ENCODE data around the gene MUC21. TPM values are rescaled to one million over a fixed set of nuclear protein-coding genes. Genes with fewer than 3 reads are reported as not detected.

The MUC21 gene
- polyA plus RNA-seq, 1 of the 3 experiments (the other 2 are of a cell fraction), result not detected

GRCh38 chr6:30945281-30945680, 38.2 kb upstream of the MUC21 start:
- Histone ChIP-seq H3K27ac (ENCODE audit: low read depth in 2 of 2, low read length in 1 of 2) (no peak overlapping the region), H4K20me1 (ENCODE audit: insufficient read depth) (no peaks in the 10 kb centered on the region), H3F3A (replicated peaks; ENCODE audit: insufficient read depth) (no peaks in the 10 kb centered on the region), H3K4me2 (no peak overlapping the region), H2AFZ (ENCODE audit: low read depth) (no peak overlapping the region), H3K9ac (no peak overlapping the region), H3K9me3 (no peaks in the 10 kb centered on the region), H3K4me3 (ENCODE audit: low read depth in 2 of 2, low read length in 1 of 2) (no peak overlapping the region), H3K4me1 (ENCODE audit: control insufficient read depth in 1 of 2, insufficient read depth in 2 of 2, low read depth in 1 of 2, low read length in 1 of 2) (peaks cover 0 to 4% of the 10 kb centered on the region in 2 experiments; a peak in 1 of 4 replicates), H3K36me3 (replicated peaks in 1 of 2; ENCODE audit: control insufficient read depth in 1 of 2, insufficient read depth in 2 of 2, low read length in 1 of 2) (no peaks in the 10 kb centered on the region), H3K79me2 (ENCODE audit: insufficient read depth) (no peaks in the 10 kb centered on the region), H3K9me2 (no peaks in the 10 kb centered on the region), H3K27me3 (ENCODE audit: insufficient read depth) (peaks cover 29% of the 10 kb centered on the region; the same call in 1 of the 2 replicates)
- CTCF ChIA-PET, result interaction anchor here (1.4 kb wide), 1 partner anchor 30 kb away, joined by 4 read pairs; no protein-coding TSS in a partner anchor
- TF ChIP-seq NFIC (IDR thresholded peaks at IDR 0.05; ENCODE audit: borderline replicate concordance), result no peak
- no peak for TF ChIP-seq TEAD4 (IDR thresholded peaks at IDR 0.05; ENCODE audit: borderline replicate concordance, insufficient read depth)
- TF ChIP-seq RCOR1 (IDR thresholded peaks at IDR 0.05; ENCODE audit: low read length), result no peak
- TF ChIP-seq, protein P1, sequence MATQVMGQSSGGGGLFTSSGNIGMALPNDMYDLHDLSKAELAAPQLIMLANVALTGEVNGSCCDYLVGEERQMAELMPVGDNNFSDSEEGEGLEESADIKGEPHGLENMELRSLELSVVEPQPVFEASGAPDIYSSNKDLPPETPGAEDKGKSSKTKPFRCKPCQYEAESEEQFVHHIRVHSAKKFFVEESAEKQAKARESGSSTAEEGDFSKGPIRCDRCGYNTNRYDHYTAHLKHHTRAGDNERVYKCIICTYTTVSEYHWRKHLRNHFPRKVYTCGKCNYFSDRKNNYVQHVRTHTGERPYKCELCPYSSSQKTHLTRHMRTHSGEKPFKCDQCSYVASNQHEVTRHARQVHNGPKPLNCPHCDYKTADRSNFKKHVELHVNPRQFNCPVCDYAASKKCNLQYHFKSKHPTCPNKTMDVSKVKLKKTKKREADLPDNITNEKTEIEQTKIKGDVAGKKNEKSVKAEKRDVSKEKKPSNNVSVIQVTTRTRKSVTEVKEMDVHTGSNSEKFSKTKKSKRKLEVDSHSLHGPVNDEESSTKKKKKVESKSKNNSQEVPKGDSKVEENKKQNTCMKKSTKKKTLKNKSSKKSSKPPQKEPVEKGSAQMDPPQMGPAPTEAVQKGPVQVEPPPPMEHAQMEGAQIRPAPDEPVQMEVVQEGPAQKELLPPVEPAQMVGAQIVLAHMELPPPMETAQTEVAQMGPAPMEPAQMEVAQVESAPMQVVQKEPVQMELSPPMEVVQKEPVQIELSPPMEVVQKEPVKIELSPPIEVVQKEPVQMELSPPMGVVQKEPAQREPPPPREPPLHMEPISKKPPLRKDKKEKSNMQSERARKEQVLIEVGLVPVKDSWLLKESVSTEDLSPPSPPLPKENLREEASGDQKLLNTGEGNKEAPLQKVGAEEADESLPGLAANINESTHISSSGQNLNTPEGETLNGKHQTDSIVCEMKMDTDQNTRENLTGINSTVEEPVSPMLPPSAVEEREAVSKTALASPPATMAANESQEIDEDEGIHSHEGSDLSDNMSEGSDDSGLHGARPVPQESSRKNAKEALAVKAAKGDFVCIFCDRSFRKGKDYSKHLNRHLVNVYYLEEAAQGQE (IDR thresholded peaks at IDR 0.05; ENCODE audit: low read depth, low read length), result no peak
- no peak for TF ChIP-seq TCF12 (IDR thresholded peaks at IDR 0.05)
- no peak for TF ChIP-seq NRF1 (IDR thresholded peaks at IDR 0.05; ENCODE audit: low read depth, low read length)
- TF ChIP-seq RAD21 (IDR thresholded peaks at IDR 0.05; ENCODE audit: low read length), result no peak
- no peak for TF ChIP-seq POLR2AphosphoS5 (IDR thresholded peaks at IDR 0.05; ENCODE audit: low read depth, low read length)
- TF ChIP-seq GABPA (IDR thresholded peaks at IDR 0.05; ENCODE audit: low read depth), result no peak
- no peak for TF ChIP-seq RXRA (IDR thresholded peaks at IDR 0.05; ENCODE audit: borderline replicate concordance, low read depth)
- no peak for TF ChIP-seq FOXJ3 (CRISPR knock-in tag; IDR thresholded peaks at IDR 0.05)
- no peak for TF ChIP-seq FOSL2 (IDR thresholded peaks at IDR 0.05; ENCODE audit: borderline replicate concordance, low read depth)
- TF ChIP-seq SIN3A (IDR thresholded peaks at IDR 0.05; ENCODE audit: borderline replicate concordance, low read depth, low read length), result no peak
- TF ChIP-seq MXI1 (IDR thresholded peaks at IDR 0.05; ENCODE audit: low read depth, low read length), result no peak
- TF ChIP-seq, protein P2, sequence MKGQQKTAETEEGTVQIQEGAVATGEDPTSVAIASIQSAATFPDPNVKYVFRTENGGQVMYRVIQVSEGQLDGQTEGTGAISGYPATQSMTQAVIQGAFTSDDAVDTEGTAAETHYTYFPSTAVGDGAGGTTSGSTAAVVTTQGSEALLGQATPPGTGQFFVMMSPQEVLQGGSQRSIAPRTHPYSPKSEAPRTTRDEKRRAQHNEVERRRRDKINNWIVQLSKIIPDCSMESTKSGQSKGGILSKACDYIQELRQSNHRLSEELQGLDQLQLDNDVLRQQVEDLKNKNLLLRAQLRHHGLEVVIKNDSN (IDR thresholded peaks at IDR 0.05; ENCODE audit: borderline replicate concordance, low read depth), result no peak
- TF ChIP-seq CHD2 (IDR thresholded peaks at IDR 0.05; ENCODE audit: low read length, partially characterized antibody), result no peak
- no peak for TF ChIP-seq RFX5 (IDR thresholded peaks at IDR 0.05; ENCODE audit: low read length)
- 36% methylated on average over 5 of the region's 5 CpGs for WGBS (ENCODE audit: low lambda C conversion rate)
- POLR2A ChIA-PET, result no interaction called here
- DNase-seq, result no peak

Data from SK-N-SH (cell line).